ENCODE data around the gene KLHL41.

- TF ChIP-seq ZNF317 (CRISPR knock-in tag; IDR thresholded peaks at IDR 0.05) (no peak), FOXA1 (IDR thresholded peaks at IDR 0.05) (no peak), FOXA1 (CRISPR knock-in tag; IDR thresholded peaks at IDR 0.05) (peak; percentile 58; the same call in 1 of the 2 replicates)
Measured at GRCh38 chr2:169573160-169573973, 63.9 kb downstream of the KLHL41 start, which contains the start of gene FASTKD1.

All from HepG2 (cell line).